ENCODE data around the gene AOPEP.
"Not testable (repeated sequence)": the region's sequence is repeated elsewhere in the genome, so short reads cannot be mapped to it uniquely, and the experiment has no call there.

The AOPEP gene

DNA sequence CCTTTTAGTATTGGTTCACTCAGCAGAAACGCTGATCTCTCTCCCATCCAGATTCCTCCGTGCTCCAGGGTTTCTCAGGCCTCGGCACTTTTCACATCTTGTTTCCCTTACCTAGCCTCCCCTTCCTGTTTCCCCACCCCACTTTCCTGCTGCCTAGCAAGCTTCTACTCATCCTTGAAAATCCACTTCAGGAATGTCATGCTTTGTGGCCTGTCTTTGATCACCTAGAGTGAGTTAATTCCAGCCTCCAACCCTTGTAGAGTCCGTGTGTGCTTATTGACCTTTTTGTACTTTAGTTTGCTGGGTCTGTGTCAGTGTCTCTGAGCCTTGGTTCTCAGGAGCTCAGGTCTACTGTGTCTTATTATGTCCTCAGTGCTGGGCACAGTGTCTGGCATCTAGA is 116.6 kb downstream of the AOPEP start:
- DNase-seq (ENCODE audit: low read depth in 2 of 3, low spot score in 2 of 3): no peak

DNA sequence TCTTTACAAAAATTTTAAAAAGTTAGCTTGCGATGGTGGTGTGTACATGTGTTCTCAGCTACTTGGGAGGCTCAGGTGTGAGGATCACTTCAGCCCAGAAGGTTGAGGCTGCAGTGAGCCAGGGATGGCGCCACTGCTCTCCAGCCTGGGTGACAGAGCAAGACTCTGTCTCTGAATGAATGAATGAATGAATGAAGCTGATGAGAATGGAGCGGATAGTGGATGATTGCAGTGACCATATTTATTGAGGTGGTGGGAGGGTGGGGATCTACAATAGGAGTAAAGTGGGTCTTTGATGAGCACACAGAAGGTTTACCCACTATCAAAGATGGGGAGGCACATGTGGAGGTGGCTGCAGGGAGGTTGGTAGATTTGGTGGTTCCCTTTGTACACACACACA is 120.2 kb downstream of the AOPEP start:
- no peak for DNase-seq (ENCODE audit: low read depth in 2 of 3, low spot score in 2 of 3)

DNA sequence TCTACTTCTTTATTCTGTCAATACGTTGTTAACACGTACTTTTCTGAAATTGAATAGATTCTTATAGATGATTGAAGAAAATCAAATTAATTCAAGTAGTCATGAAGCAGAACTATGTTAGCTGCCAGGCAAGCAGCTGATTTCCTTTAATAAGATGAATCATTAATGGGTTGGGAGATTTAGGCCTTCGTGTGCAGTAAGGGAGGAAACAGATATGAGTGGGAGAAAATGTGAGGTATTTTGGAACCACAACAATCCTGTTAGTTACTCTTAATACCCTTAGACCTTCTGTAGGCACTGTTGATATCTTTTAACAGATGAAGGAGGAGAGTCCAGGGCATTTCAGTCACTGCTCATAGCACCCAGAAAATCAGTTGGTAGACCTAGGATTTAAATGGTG is 121.0 kb downstream of the AOPEP start:
- DNase-seq (ENCODE audit: low read depth in 2 of 3, low spot score in 2 of 3): no peak

GRCh38 chr9:94848791-94849190 is 122.3 kb downstream of the AOPEP start:
- not testable (repeated sequence) for DNase-seq (ENCODE audit: low read depth in 2 of 3, low spot score in 2 of 3)

DNA sequence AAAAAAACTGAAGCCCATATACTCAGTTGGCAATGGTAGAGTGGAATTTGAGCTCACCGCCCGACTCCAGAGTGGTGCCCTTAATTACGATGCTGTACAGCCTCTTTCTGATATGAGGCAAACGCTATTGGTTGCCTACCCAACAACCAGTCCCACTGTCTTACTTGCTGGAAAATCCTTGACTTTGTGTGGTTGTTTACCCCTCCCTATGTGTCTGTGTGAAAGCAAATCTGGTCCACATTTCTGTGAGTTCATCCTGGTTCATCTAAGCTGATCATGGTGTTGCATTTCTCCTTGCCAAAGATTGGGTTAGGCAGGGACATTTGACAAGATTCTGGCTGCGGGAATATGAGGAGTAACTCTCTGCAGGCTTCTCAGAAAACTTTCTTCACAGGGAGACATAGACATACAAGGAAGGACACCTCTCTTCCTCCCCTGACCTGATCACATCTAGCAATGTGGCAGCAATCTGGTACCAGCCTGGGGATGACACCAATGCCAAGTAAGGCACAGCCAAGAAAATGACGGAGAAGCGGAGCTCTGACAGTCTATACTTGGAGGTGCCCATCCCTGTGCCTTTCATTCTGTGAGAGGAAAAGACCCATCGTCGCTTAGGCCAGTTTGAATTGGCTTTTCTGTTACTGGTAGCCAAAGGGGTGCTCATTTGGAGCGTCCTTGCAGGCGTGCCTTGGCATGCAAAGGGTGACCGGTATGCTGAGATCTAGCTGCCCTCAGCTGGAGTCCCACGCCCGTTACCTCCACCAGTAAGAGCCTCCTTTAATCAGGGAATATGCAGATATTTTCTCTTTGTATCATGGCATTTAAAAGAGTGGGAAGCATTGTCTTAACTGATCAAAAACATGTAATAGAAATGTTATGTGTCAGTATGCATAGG is 124.3 kb downstream of the AOPEP start:
- DNase-seq (ENCODE audit: low read depth in 2 of 3, low spot score in 2 of 3): no peak

GRCh38 chr9:94851467-94851866 is 125.0 kb downstream of the AOPEP start:
- no peak for DNase-seq (ENCODE audit: low read depth in 2 of 3, low spot score in 2 of 3)

GRCh38 chr9:94851892-94852291 is 125.4 kb downstream of the AOPEP start:
- no peak for DNase-seq (ENCODE audit: low read depth in 2 of 3, low spot score in 2 of 3)

GRCh38 chr9:94852373-94852772 is 125.9 kb downstream of the AOPEP start:
- DNase-seq (ENCODE audit: low read depth in 2 of 3, low spot score in 2 of 3): no peak

DNA sequence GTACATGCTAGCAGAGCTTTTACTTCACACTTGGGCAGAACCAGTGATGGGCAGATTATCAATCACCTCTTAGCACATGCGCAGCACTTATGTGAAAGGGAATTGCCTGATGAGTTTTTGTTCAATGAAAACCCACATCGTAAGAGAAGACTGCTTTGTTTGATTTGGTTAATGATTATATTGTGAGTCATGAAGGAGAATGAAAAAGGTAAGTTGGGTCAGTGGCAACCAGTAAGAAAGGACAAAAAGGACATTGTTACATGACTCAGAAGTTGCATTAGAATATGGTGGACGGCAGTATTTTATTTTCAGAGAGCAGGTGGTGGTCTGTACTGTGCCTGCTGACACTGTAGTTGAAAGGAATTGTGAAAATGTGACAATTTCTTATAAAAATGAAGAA is 127.4 kb downstream of the AOPEP start:
- DNase-seq (ENCODE audit: low read depth in 2 of 3, low spot score in 2 of 3): no peak

DNA sequence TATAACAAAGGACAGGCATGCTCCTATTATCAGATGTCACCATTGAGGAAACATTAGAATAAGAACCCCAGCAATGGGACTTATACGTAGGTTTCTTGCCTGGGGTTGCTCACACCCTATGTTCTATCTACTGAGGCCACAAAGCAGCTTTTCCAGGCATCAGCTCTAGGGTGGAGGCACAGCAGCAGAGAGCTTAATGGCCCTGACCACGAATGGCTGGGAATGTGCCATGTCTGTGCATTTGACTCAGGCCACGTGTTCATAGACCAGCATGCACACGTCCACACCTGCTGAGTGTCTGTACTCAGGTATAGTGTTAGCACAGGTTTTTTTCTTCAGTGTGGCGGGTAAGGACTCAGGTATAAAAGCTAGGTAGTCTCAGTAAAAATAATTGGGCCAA is 129.4 kb downstream of the AOPEP start:
- no peak for DNase-seq (ENCODE audit: low read depth in 2 of 3, low spot score in 2 of 3)

GRCh38 chr9:94857791-94858190 is 131.3 kb downstream of the AOPEP start:
- DNase-seq (ENCODE audit: low read depth in 2 of 3, low spot score in 2 of 3): no peak

DNA sequence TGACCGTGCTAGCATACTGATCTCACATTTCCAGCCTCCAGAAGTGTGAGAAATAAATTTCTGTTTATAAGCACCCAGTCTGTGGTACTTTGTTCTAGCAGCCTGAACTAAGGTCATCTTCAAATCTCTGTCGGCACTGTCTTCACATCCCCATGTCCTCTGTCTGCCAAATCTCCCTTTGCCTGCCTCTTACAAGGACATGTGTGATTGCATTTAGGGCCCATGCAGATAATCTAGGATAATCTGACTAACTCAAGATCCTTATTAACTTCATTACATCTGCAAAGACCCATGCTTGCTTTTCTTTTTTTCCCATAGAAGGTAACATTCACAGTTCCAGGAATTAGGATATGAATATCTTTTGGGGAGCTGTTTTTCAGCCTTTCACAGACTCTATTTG is 132.7 kb downstream of the AOPEP start:
- DNase-seq (ENCODE audit: low read depth in 2 of 3, low spot score in 2 of 3): no peak

GRCh38 chr9:94859891-94860290 is 133.4 kb downstream of the AOPEP start:
- DNase-seq (ENCODE audit: low read depth in 2 of 3, low spot score in 2 of 3): no peak

DNA sequence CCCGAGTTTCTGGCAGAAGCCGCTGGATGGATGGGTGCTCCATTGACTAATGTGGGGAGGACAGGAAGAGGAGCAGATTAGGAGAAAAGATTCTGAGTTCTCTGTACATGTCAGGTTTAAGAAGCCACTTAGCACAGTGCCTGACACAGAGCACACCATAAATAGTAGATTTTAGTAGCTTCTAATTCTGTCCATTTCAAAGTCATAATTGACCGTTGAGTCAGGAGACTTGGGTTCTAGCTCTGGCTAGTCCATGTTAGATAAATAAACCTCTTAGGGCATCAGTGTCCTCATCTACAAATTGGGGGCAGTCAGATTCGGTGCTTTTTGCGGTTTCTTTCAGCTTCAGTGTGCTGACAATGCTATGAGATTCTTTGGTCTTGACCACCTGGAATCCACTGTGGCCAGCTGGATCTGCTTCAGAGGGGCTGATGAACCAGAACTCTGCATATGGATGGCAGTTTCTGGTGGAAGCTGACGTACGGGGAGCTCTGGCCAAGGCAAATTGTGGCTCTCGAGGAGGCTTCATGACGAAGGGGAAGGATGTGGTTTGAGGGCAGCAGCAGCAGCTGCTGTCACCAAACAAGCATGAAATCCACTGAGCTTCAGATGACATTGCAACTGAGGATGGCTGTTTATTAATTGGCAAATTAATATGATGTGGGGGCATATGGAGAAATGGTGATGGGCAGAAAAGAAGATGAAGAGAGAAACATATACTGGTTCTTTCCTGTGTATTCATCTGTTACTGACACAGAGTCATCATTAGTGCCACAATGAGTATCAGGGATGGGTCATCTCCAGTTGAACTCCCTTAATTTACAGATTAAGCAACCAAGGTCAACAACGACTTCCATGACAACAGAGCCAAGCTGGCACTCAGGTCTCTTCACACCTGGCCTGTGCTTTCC is 134.4 kb downstream of the AOPEP start:
- DNase-seq (ENCODE audit: low read depth in 2 of 3, low spot score in 2 of 3): peak in 2 of 3 experiments; percentile 30 to 38

DNA sequence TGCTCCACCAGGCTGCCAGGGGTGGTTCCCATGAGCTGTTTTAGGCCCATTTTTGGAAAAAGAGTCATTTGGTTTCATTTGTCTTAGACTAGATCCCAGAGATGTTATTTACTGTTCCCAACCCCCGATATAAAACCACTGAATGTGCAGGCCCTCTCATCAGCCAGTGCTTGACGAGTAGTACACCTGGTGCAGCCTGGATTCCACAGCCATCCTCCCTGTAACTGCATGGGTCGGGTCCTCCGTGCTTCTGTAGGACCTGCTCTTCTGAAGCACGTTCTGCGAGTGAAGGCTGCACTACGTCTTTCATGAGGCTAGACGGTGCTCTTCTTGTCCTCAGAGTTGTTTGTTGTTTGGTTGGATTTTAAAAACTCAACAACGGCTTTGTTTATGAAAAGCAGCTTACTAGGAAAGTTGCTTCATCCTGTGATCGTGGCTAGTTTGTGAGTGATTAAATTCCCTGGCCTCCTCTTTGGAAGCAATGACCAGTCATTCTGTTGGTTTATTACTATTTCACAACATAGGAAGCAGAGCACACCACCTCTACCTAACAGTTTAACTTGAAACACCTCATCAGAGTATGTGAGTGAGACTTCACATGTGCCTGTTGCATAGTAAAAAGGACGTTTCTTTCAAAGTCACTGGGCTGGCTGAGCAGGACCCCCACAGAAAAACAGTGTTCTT is 135.2 kb downstream of the AOPEP start:
- DNase-seq (ENCODE audit: low read depth in 2 of 3, low spot score in 2 of 3): no peak

DNA sequence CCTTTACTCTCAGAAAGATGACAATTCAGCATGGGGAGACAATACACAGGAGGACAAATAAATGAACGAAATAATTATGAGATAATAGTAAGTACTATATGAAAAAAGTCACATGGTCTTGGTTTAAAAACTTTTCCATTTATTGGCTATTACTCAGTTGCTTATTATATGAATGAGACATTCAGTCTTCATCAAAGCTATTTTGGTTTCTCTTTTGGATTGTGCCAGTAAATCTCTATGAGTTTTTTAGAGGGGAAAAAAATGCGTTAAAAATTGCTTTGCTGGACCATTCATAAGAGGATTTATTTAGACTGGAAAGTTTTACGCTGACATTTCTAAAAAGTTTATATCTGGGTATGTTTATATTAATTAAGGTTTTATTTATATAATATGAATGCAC is 137.7 kb downstream of the AOPEP start:
- DNase-seq (ENCODE audit: low read depth in 2 of 3, low spot score in 2 of 3): no peak

- DNase-seq (ENCODE audit: low read depth in 2 of 3, low spot score in 2 of 3): no peak
Measured at GRCh38 chr9:94864862-94865509, 138.5 kb downstream of the AOPEP start.

DNA sequence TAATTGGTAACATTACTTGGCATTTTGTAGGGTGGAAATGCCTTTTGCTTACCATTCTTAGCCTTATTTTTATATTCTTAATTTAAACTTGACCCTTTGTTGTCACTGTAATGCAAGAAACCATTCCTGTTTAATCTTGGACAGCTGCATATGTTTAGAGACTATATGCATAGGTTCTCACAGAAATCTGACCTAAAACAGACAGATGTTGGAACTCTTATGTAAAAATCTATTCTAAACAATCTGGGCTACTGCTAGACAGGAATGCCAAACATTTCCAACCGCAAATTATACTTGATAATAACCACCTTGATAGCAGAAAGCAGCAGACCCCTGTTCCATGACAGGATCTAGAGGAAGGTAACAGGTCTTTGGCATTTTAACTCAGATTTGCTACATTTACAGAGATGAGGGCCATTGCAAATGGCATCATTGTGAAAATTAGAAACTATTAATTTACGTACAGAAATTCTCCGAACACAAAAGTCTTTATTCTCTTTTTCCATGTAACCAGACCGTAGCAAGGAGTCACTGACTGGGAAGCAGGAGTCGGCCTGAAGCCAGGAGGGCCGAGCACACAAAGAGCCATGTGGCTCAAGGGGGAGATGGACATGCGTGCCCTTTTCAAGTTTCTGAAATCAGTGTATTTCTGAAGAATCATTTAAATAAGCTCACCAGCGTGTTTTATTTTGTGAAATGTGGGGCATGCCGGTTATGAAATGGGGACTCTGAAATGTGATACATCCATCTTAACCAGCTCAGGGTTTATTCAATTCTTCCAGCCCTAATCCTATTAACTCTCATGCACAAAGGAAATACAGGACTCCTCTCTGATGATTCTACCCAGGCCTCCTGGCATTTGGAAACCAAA is 139.3 kb downstream of the AOPEP start:
- no peak for DNase-seq (ENCODE audit: low read depth in 2 of 3, low spot score in 2 of 3)

- DNase-seq (ENCODE audit: low read depth in 2 of 3, low spot score in 2 of 3): no peak
Measured at GRCh38 chr9:94866770-94867169, 140.3 kb downstream of the AOPEP start.

DNA sequence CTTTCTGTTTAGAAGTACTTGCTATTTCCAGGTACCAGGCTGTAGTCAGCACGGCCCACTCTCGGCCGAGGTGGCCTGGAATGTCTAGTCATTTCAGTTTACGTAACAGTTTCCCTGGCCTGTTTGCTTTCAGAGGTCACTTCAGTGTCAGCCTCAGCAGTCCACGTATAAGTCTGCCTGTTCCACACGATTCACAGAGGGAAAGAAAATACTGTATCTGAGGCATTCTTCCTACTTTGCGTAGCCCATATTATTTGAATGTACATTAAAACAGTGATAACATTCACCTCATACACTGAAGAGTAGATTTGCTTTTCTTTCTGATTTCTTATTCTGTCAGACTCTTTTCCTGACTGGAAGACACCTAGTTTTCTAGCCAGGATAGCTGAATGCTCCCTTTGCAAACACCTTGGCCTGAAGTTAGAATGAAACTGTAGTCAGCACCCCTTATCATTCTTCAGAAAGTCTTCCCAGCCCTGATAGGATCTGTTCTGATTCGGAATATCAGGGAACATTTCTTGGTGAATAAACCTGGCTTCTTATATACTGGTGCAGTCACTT is 140.9 kb downstream of the AOPEP start:
- DNase-seq (ENCODE audit: low read depth in 2 of 3, low spot score in 2 of 3): no peak
